Keratinocyte (primary cell): ENCODE data around the gene TNS3. TPM values are rescaled to one million over a fixed set of nuclear protein-coding genes. Genes with fewer than 3 reads are reported as not detected.

ENCODE experiments used
- DNase-seq: peaks from one replicate; pipeline ENCODE4 v3.0.0-alpha.2; 2011; ENCODE audit warnings: low read depth, missing footprints, low spot score
- FAIRE-seq: peaks from 2 replicates; lab custom pipeline; 2011; peaks lifted over from hg19 to GRCh38; lab: Jason Lieb, UNC
- H2AFZ ChIP-seq: 2 replicates; pipeline ENCODE4 v1.6.0; 2012; ENCODE audit warnings: low read length, control low read depth, inconsistent platforms; ENCODE audit not compliant: control insufficient read depth
- H3K27ac ChIP-seq: 2 replicates; pipeline ENCODE4 v1.5.1; 2011; ENCODE audit warnings: low read length; ENCODE audit not compliant: control insufficient read depth, insufficient read depth
- H3K27me3 ChIP-seq: 3 replicates; pipeline ENCODE4 v1.6.0; 2011; ENCODE audit warnings: low read length; ENCODE audit not compliant: control insufficient read depth, insufficient read depth; ENCODE audit errors: extremely low read depth
- H3K36me3 ChIP-seq, 2 experiments: 2 replicates in 1 of 2; 3 replicates in 1 of 2; pipeline ENCODE4 v1.5.1; 2011; ENCODE audit warnings: low read length in 2 of 2, mild to moderate bottlenecking in 1 of 2; ENCODE audit not compliant: control insufficient read depth in 2 of 2, insufficient read depth in 2 of 2; ENCODE audit errors: extremely low read depth in 1 of 2
- H3K4me1 ChIP-seq: 3 replicates; pipeline ENCODE4 v1.5.1; 2011; ENCODE audit warnings: low read length; ENCODE audit not compliant: control insufficient read depth, insufficient read depth; ENCODE audit errors: extremely low read depth
- H3K4me2 ChIP-seq: 3 replicates; pipeline ENCODE4 v1.6.0; 2011; ENCODE audit warnings: low read depth, low read length; ENCODE audit not compliant: control insufficient read depth, insufficient read depth; ENCODE audit errors: extremely low read depth
- H3K4me3 ChIP-seq, 3 experiments: fragments of 200-600 bp in 1 of 3; sonication (generic) in 1 of 3; 2 replicates in 2 of 3; 3 replicates in 1 of 3; pipeline ENCODE4 v1.5.1; 2011 to 2016; ENCODE audit warnings: low read length in 3 of 3, mild to moderate bottlenecking in 3 of 3, control low read depth in 2 of 3, inconsistent platforms in 1 of 3, low read depth in 1 of 3, mixed read lengths in 1 of 3, mixed run types in 1 of 3, moderate library complexity in 1 of 3; ENCODE audit not compliant: control insufficient read depth in 2 of 3, insufficient read depth in 2 of 3; ENCODE audit errors: extremely low read depth in 1 of 3
- H3K79me2 ChIP-seq: 2 replicates; pipeline ENCODE4 v1.6.0; 2012; ENCODE audit warnings: low read length; ENCODE audit not compliant: control insufficient read depth, insufficient read depth
- H3K9ac ChIP-seq: 3 replicates; pipeline ENCODE4 v1.6.0; 2011; ENCODE audit warnings: low read length; ENCODE audit not compliant: control insufficient read depth, insufficient read depth; ENCODE audit errors: extremely low read depth
- H3K9me1 ChIP-seq: 3 replicates; pipeline ENCODE4 v1.6.0; 2011; ENCODE audit warnings: low read length; ENCODE audit not compliant: control insufficient read depth, insufficient read depth; ENCODE audit errors: extremely low read depth
- H3K9me3 ChIP-seq: 2 replicates; pipeline ENCODE4 v1.5.1; 2012; ENCODE audit warnings: low read depth, low read length; ENCODE audit not compliant: control insufficient read depth
- H4K20me1 ChIP-seq: 3 replicates; pipeline ENCODE4 v1.6.0; 2011; ENCODE audit warnings: low read length; ENCODE audit not compliant: control insufficient read depth, insufficient read depth; ENCODE audit errors: extremely low read depth
- CTCF ChIP-seq, 3 experiments: IDR thresholded peaks in 1 of 3; conservative IDR thresholded peaks in 1 of 3; optimal IDR thresholded peaks in 1 of 3; 2 replicates in 2 of 3; 3 replicates in 1 of 3; pipeline versions ENCODE3 to v1.5.1; 2011; ENCODE audit warnings: low read length in 3 of 3, mild to moderate bottlenecking in 3 of 3, moderate library complexity in 2 of 3, control low read depth in 1 of 3, inconsistent platforms in 1 of 3; ENCODE audit not compliant: insufficient read depth in 2 of 3; ENCODE audit errors: extremely low read depth in 1 of 3
- EZH2 ChIP-seq: IDR thresholded peaks from one replicate; pipeline ENCODE4 v1.6.1; 2012; ENCODE audit warnings: inconsistent platforms, mild to moderate bottlenecking, low read length, moderate library complexity
- dilution Hi-C: fragments of 300-500 bp; cut with MboI; formaldehyde crosslinking; loops from one replicate; pipeline ENCODE4 v1.7.0; 2020; ENCODE audit warnings: low sequenced_read_pairs; ENCODE audit not compliant: extremely low pct_ligation_motif_present
- polyA plus RNA-seq, 5 experiments: library from polyadenylated mRNA; depleted of rRNA in 3 of 5; stranded (reverse) in 3 of 5; stranded (forward) in 1 of 5; unstranded in 1 of 5; fragments of >200 nt; gene quantifications; 1 replicate in 1 of 5; 2 replicates in 3 of 5; 3 replicates in 1 of 5; pipeline versions ENCODE4 v1.2.1 to v1.2.3, GENCODE V29; 2011 to 2012; ENCODE audit warnings: missing spikeins in 2 of 5, low read depth in 1 of 5, low replicate concordance in 1 of 5

The TNS3 gene
- polyA plus RNA-seq, 1 donor (not counting 4 experiments of a cell fraction or from before 2014, with no cell fraction given): 3.9 TPM

DNA sequence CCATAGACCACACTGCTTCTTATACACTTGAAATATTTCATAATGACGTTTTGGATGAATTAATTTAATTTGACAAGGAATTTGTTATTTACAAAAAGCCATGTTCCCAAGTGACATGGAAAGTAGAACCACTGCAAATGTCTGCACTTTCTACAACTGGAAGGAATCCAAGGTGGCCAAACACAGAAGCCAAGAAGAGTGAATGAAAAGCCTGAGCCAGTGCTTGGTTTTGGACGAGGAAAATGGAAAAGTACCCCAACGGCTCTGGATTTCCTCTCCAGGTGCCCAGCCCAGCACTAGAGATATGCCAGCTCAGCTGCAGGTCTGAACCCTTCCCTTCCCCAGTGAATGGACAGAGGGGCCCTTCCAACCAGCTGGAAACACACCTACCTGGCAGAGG is 279.4 kb downstream of the TNS3 start:
- Histone ChIP-seq H3K36me3 (no peaks in the 10 kb centered on the region), H3K27ac (no peak overlapping the region), H3K4me2 (no peak overlapping the region), H3K9ac (no peak overlapping the region), H3K9me3 (no peaks in the 10 kb centered on the region), H3K79me2 (no peaks in the 10 kb centered on the region), H3K4me1 (peaks cover 5% of the 10 kb centered on the region), H3K27me3 (no peaks in the 10 kb centered on the region), H2AFZ (no peak overlapping the region), H3K4me3 (no peak overlapping the region), H4K20me1 (no peaks in the 10 kb centered on the region), H3K9me1 (no peaks in the 10 kb centered on the region)
- dilution Hi-C loops: no loop called here
- FAIRE-seq (no peak), DNase-seq (no peak)
- TF ChIP-seq CTCF (optimal IDR thresholded peaks at IDR 0.05 in 1 of 3, IDR thresholded peaks at IDR 0.05 in 1 of 3, conservative IDR thresholded peaks at IDR 0.05 in 1 of 3; ENCODE audit: extremely low read depth in 1 of 3, insufficient read depth in 2 of 3, low read length in 3 of 3): no peak
- no peak for TF ChIP-seq EZH2

DNA sequence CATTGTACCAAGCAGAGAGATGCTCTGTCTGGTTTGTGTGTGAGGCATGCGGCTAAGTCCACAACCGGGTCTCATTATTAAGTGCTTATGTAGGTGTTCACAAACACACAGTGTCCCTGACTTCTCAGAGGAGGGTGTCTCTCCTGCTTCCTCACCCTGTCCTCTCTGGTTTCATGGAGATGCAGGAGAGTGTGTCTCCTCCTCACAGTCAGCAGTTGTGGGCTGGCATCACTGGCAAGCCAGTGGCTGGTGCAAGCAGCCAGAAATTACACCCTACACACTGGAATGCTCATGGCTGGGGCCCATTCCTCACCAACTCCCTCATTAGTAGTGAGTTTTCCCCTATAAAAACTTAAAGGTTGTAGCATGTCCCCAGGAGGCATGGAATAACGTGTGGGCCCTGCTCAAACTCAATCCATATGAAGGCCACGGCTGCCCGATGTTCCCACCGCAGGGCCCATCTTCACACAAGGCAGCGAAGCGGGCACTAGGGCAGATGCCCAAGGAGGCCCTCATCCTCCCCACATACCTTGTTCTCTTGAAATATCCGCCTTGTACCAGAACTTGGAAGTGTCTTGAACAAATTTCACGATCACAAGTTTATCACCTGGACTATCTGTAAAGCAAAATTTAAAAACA is 280.1 kb downstream of the TNS3 start:
- Histone ChIP-seq H3K27me3 (no peaks in the 10 kb centered on the region), H3K9me1 (no peaks in the 10 kb centered on the region), H3K27ac (no peak overlapping the region), H3K4me2 (no peak overlapping the region), H3K4me3 (no peak overlapping the region), H3K36me3 (no peaks in the 10 kb centered on the region), H3K4me1 (peaks cover 5% of the 10 kb centered on the region), H3K79me2 (no peaks in the 10 kb centered on the region), H4K20me1 (no peaks in the 10 kb centered on the region), H2AFZ (no peak overlapping the region), H3K9ac (no peak overlapping the region), H3K9me3 (no peaks in the 10 kb centered on the region)
- DNase-seq (no peak), FAIRE-seq (no peak)
- dilution Hi-C loops: no loop called here
- no peak for TF ChIP-seq CTCF (optimal IDR thresholded peaks at IDR 0.05 in 1 of 3, IDR thresholded peaks at IDR 0.05 in 1 of 3, conservative IDR thresholded peaks at IDR 0.05 in 1 of 3; ENCODE audit: extremely low read depth in 1 of 3, insufficient read depth in 2 of 3, low read length in 3 of 3)
- TF ChIP-seq EZH2: no peak
